Cardiac muscle cell (in vitro differentiated cells and primary cell): ENCODE results near the gene TUBB8B. TPM values are rescaled to one million over a fixed set of nuclear protein-coding genes. Genes with fewer than 3 reads are reported as not detected.

Experiments used
- polyA plus RNA-seq: library from polyadenylated mRNA; unstranded; fragments of >200 nt; fragmentation: Nextera tagmentation; extraction: Ambion mirVana; gene quantifications from 2 replicates; pipeline ENCODE4 v1.2.1, GENCODE V29; 2016
- total RNA-seq: library from RNA; depleted of rRNA; stranded (reverse); fragments of >200 nt; gene quantifications from 2 replicates; pipeline ENCODE4 v1.2.3, GENCODE V29; 2016

Gene TUBB8B
- total and polyA plus RNA-seq, 2 experiments from 2014 or later, result not detected

Other genes starting within 250 kb of the TUBB8B start
- 13.5 and 18.4 TPM in 2 replicates for gene USP14, start 108.9 kb upstream of the TUBB8B start, total RNA-seq
- gene USP14, start 108.9 kb upstream of the TUBB8B start, polyA plus RNA-seq, result 59.5 and 81.9 TPM in 2 replicates
- 37.0 and 88.5 TPM in 2 replicates for gene THOC1, start 218.4 kb upstream of the TUBB8B start, total RNA-seq
- 46.2 and 76.9 TPM in 2 replicates for gene THOC1, start 218.4 kb upstream of the TUBB8B start, polyA plus RNA-seq